ENCODE measurements around the gene MAST1.
"Not testable (repeated sequence)": the region's sequence is repeated elsewhere in the genome, so short reads cannot be mapped to it uniquely, and the experiment has no call there.

MAST1 gene

DNA sequence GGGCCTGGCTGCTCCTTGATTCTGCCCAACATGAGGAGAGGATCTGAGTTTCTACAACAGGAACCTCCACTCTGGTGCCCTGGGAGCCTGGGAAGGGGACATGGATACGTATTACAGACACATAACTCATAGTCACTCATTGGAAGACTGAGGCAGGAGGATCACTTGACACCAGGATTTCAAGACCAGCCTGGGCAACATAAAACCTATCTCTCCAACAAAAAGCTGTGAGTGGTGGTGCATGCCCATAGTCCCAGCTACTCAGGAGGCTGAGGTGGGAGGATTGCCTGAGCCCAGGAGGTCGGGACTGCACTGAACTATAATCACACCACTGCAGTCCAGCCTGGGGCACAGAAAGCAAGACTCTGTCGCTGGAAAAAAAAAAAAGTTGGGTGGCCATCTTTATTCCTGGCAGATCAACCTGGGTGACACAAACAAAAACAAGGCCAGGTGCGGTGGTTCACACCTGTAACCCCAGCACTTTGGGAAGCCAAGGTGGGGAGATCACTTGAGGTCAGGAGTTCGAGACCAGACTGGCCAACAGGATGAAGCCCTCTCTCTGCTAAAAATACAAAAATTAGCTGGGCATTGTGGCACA is 49.8 kb downstream of the MAST1 start:
- FAIRE-seq, result no peak
- DNase-seq (ENCODE audit: low spot score), result no peak

DNA sequence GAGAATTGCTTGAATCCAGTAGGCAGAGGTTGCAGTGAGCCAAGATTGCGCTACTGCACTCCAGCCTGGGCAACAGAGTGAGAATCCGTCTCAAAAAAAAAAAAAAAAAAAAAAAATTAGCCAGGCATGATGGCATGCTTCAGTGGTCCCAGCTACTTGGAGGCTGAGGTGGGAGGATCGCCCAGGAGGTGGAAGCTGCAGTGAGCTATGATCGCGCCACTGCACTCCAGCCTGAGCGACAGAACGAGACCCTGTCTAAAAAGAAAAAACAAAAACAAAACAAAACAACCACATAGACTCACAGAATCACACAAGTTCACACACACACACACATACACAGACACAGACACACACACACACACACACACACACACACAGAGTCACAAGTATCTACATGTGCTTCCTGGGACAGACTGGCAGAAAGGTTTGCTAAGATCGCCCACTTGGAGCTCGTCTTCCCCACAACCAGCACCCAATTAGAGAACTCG is 52.0 kb downstream of the MAST1 start:
- not testable (repeated sequence) for FAIRE-seq; DNase-seq (ENCODE audit: low spot score)

DNA sequence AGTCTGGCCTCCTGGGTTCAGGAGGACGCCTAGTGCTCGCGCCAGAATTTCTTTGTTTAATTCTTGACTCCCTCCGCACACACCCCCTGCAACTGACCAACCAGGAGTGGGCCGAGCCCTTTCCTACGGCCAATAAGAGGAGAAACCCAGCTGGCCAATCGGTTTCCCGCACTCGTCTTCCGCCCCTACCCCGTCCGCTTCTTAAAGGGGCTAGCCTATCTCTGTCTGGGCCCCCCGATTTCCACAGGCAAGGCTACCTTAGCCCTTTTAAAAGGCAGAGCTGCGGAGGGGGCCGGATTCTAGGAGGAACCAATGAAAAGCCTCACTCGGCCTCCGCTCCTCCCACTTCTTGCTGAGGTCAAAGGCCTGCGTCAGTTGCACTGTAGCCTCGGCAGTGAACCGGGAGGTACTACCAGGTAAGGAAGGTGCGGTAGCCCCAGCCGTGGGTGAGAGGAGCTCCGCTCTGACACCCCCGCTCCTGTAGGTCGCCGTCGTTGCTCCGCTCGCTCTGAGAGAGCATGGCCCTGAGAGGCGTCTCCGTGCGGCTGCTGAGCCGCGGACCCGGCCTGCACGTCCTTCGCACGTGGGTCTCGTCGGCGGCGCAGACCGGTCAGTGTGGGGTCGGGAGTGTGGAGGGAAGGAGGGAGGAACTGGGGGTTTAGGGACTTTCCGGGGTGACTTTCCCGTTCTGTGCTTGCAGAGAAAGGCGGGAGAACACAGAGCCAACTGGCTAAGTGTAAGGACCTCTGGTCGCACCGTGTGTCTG is 52.7 kb downstream of the MAST1 start, which contains the start of gene GCDH:
TSS of gene GCDH (plus strand) at position 374 of the 766 bp plus-strand sequence. CDS start at position 519, 145 bp downstream.
- DNase-seq (ENCODE audit: low spot score) (peak; percentile 92), FAIRE-seq (no peak)

DNA sequence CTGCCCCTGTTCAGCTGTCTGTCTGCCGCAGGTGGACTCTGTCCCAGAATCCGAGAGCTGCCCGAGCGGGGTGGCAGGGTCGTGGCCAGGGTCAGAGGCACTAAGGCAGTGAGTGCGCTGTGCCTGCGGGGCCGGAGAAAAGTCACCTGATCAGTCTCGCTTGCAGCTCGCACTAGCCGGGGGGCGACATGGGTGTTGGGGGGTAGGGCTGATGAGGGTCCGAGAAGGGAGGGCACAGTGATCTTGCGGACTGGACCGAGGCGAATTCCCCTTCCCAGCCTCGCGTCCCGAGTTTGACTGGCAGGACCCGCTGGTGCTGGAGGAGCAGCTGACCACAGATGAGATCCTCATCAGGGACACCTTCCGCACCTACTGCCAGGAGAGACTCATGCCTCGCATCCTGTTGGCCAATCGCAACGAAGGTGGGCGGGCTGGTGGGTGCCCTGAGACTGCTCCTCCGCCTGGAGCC is 53.3 kb downstream of the MAST1 start:
- FAIRE-seq, result no peak

DNA sequence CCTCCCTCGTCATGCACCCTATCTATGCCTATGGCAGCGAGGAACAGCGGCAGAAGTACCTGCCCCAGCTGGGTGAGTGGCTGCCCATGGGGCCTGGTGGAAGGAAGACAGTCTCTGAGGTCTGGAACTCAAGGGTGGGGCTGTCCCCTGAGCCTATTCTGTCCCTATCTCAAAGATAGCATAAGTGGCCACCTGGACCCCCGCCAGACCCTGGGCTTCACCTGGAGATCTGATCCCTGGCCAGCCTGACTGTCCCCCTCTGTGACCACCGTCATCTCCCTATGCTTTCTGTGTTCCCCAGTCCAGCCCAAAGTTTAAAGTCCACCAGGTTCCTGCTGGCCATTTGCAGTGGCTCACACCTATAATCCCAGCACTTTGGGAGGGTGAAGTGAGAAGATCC is 55.3 kb downstream of the MAST1 start:
- FAIRE-seq (no peak), DNase-seq (ENCODE audit: low spot score) (no peak)

More for the DNA sequence above, 53.3 kb downstream of the MAST1 start:
- DNase-seq (ENCODE audit: low spot score), result no peak

DNA sequence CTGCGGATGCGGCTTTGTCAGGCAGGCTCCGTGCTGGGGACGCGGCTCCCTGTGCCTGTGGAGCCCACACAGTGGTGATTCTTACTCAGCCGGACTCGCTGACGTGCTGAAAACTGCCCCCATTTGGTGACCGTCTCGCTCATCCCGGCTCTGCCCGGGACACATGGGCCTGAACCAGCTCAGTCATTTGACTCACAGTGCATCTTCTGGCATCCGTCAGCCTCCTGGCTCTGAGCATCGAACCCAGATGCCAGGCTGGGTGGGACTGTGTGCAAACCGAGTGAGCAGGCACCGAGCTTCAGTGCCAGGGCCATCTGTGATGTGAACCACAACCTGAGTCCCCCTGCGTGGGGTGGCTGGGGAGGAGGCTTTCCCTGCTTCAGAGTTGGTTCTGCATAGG is 58.1 kb downstream of the MAST1 start:
- no peak for DNase-seq (ENCODE audit: low spot score)

DNA sequence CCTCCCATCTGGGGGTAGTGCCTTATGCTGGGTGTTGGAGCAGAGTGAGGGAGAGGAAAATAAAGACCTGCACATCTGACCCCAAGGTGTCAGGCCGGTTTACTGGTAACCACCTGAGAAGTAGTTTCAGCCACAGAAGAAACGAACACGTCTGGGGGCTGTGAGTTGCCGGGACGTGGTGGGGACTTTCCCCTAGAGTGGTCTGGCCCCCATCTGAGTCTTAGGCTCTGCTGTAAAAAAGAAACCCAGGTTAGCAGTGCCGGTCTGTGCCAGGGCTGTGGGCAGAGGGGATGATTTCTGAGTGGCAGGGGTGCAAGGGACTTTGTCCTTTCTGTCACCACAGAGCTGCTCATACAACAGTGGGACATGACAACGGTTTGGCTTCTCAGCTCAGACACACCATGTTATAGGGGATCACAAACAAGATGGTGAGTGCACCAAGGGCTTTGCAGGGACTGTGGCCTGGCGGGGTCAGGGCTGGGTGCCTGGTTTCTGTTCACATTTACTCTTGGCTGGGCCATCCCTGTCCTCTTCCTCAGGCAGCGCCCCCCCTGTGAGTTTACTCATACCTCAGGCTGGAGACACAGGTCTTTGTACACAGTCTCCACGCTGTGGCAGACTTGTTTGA is 61.7 kb downstream of the MAST1 start:
- DNase-seq (ENCODE audit: low spot score) (no peak), FAIRE-seq (no peak)

More for the DNA sequence above, 58.1 kb downstream of the MAST1 start:
- FAIRE-seq, result no peak

DNA sequence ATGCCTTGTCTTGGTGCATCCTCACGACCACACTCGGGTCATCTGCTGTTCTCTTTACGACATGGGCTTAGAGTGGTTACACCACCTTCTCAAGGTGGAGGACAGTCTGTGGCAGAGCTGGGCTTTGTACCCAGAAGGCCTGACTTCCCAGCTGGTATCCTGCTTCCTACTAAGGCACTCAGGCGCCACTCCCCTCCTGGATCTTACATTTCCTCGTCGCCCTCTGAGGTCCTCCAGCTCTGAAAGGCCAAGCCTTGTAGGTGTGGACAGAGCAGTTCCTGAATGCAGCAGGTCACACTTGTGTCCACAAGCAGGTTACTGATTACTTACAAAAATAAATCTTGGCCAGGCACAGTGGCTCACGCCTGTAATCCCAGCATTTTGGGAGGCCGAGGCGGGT is 68.9 kb downstream of the MAST1 start:
- DNase-seq (ENCODE audit: low spot score), result no peak
- no peak for FAIRE-seq

DNA sequence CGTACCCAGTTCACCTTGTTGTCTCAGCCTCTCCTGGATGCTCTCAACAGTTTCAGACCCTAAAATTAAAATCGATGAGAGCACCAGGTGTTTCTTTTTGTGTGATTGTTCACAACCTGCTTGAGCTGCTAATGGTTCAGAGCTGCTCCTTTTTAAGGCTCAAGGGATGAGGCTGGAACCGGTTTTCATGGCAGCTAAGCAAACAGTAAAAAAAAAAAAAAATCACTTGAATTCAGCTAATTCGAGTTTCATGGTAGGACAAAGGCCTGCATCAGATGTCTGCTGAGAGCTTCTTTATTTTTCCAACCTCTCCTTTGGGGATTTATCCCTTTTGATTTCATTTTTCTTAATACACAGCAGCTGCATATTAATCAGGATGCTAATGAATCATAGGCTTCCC is 74.3 kb downstream of the MAST1 start:
- FAIRE-seq (no peak), DNase-seq (ENCODE audit: low spot score) (no peak)

DNA sequence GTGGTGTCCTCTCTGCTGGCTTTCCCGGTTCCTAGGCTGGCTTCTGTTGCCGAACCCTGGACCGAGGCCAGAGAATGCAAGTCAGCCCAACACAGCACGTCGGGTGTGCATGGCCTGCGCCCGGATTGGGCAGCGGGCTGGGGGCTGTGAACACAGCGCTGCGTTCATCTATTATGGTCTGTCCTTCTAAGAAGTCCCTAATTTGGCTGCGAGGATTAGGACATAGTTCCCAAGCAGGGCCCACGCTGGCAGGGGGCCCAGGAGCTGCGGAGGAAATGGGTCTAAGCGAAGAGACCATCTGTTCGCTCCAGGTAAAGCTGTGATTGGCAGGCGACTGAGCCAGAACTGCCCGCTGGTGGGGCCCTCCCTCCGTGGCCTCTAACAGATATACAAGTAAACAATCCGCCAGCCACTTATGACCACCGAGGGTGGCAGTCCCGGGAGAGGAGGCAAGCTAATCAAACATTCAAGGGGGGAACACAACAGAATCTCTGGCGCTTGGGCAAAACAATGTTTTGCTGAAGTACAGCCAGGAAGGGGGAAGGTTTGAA is 74.8 kb downstream of the MAST1 start:
- DNase-seq (ENCODE audit: low spot score) (no peak), FAIRE-seq (no peak)

DNA sequence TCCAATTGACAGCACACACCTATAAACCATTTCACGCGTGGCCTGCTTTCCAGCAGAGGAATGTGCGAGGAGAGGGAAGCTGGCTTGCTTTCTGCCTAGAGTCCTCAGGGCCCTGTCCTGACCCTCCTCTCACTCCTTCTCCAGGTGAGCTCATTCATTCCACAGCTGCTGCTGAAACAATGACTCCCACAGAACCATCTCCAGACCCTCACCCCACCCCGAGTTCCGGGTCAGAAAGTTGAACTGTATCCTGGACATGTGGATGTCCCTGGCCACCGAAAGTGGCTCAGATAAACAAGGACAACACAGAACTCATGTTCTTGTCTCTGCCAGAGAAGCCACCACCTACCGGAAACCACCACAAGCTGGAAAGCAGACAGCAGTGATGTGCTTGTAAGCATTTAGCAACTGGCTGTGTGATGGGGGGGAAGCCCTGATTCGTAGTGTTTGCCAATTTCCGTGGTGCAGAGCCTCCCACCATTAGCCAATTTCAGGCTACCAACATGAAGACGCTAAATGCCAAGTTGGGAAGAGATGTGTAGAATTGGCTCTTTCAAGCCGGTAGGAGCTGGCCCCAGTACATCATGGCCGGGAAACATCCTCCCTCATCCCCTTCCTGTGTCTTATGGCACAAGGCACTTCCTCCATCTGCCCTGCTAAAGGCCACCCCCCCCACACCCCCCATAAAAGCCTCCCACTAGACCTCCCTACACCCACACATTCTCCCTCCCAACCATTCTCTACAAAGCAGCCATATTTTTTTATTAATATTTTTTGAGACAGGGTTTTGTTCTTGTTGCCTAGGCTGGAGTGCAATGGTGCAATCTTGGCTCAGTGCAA is 75.8 kb downstream of the MAST1 start:
- no peak for FAIRE-seq
- DNase-seq (ENCODE audit: low spot score), result no peak

DNA sequence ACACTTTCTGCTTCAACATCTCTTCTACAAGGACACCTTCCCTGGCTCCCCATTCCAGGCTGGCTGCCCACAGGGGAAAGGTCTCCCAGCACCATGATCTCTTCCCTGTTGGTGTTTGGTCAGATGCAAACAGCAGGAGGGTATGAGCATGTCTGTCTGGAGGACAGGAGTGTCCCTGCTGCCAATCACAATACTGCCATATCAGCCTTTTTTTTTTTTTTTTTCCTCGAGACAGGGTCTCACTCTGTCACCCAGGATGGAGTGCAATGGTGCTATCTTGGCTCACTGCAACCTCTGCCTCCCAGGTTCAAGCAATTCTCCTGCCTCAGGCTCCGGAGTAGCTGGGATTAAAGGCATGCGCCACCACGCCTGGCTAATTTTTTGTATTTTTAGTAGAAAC is 77.5 kb downstream of the MAST1 start:
- DNase-seq (ENCODE audit: low spot score); FAIRE-seq: not testable (repeated sequence)

DNA sequence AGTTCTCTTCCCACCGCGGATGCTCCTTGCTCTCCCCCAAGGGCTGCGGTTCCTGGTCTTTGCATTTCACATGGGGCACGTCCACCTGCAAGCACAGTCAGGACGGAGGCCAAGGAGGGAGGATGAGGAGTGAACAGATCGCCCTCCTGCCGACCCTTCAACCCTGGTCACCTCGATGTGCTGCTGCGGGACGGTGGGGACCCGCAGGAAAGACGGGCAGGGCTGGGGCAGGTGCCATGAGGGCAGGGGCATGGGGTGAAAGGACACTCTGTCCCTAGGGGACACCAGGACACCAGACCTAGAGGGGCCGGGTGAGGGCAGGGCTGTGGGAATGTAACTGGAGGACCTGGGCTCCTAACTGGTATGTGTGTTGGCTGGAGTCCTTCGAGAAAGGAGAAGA is 79.9 kb downstream of the MAST1 start:
- no peak for DNase-seq (ENCODE audit: low spot score)
- FAIRE-seq, result no peak

DNA sequence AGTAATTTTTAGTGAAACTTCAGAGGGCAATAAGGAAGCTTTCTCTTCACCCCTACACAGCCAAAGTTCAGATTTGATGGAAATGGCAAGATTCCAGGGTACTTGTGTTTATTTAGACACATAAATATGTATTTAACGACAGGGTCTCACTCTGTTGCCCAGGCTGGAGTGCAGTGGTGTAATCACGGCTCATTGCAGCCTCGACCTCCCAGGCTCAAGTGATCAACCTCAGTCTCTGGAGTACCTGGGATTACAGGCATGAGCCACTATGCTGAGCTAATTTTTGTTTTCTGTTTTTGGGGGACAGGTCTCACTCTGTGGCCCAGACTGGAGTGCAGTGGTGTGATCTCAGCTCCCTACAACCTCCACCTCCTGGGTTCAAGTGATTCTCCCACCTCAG is 82.7 kb downstream of the MAST1 start:
- DNase-seq (ENCODE audit: low spot score) (no peak), FAIRE-seq (no peak)

DNA sequence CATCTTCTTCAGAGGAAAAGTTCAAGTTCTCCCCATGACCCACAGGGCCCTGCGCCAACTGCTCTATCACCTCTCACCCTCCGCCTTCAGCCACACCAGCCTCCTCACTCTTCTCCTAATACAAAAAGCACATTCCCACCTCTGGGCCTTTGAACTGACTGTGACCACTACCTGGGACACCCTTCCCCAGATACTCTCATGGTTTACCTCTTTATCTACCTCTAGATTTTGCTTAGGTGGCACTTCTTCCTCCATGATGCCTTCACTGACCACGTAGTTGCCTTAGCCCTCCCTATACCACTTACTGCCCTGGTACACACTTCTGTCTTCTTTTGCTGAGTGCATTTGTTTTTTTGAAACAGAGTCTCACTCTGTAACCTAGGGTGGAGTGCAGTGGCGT is 84.6 kb downstream of the MAST1 start:
- no peak for FAIRE-seq
- no peak for DNase-seq (ENCODE audit: low spot score)

Data from urothelium cell line (cell line).